Measurements from ENCODE around the gene PRLHR. TPM values are rescaled to one million over a fixed set of nuclear protein-coding genes. Genes with fewer than 3 reads are reported as not detected.
A peak's percentile ranks its signal among the peaks of the same experiment; 100 is the strongest.

PRLHR gene
- total and polyA plus RNA-seq, 7 experiments from 2014 or later = not detected

GRCh38 chr10:118562851-118563250, 32.6 kb downstream of the PRLHR start:
- Mint-ChIP-seq H3K36me3 (peaks cover 0 to 14% (median 0%) of the 10 kb centered on the region in 5 donors), H3K4me3 (no peak overlapping the region), H3K9me3 (peaks cover 0 to 21% (median 6%) of the 10 kb centered on the region in 11 donors), H3K27ac (no peak overlapping the region), H3K27me3 (peaks cover 15 to 28% (median 17%) of the 10 kb centered on the region in 5 donors), H3K4me1 (peaks cover 0 to 5% (median 0%) of the 10 kb centered on the region in 7 donors)
- H3K27me3 ChIP-seq (ENCODE audit: control insufficient read depth in 2 of 2, insufficient read depth in 2 of 2, low read length in 2 of 2) = no peaks in the 10 kb centered on the region
- H3K9me3 ChIP-seq (ENCODE audit: control insufficient read depth in 2 of 3, low read length in 3 of 3) = no peaks in the 10 kb centered on the region
- H3K4me1 ChIP-seq (ENCODE audit: control insufficient read depth in 2 of 2, insufficient read depth in 2 of 2, low read length in 2 of 2) = no peaks in the 10 kb centered on the region
- H3K36me3 ChIP-seq (ENCODE audit: control insufficient read depth in 2 of 3, insufficient read depth in 3 of 3, low read length in 3 of 3) = peaks cover 0 to 4% (median 0%) of the 10 kb centered on the region in 3 experiments
- intact Hi-C loops (cut with micrococcal nuclease) = no loop called here
- no peak overlapping the region for H3K27ac ChIP-seq (ENCODE audit: low read depth, low read length)
- no peak overlapping the region for H3K4me3 ChIP-seq (ENCODE audit: low read length)
- DNase-seq (no peak), ATAC-seq (peak; percentile 65)
- POLR2A ChIA-PET = no interaction called here
- CTCF ChIA-PET = no interaction called here

GRCh38 chr10:118557946-118558345, 37.5 kb downstream of the PRLHR start:
- peaks cover 0 to 4% (median 0%) of the 10 kb centered on the region in 3 experiments for H3K36me3 ChIP-seq (ENCODE audit: control insufficient read depth in 2 of 3, insufficient read depth in 3 of 3, low read length in 3 of 3)
- no peaks in the 10 kb centered on the region for H3K4me1 ChIP-seq (ENCODE audit: control insufficient read depth in 2 of 2, insufficient read depth in 2 of 2, low read length in 2 of 2)
- no peak for DNase-seq
- H3K4me3 Mint-ChIP-seq = no peak overlapping the region
- H3K27me3 ChIP-seq (ENCODE audit: control insufficient read depth in 2 of 2, insufficient read depth in 2 of 2, low read length in 2 of 2) = no peaks in the 10 kb centered on the region
- H3K27ac ChIP-seq (ENCODE audit: low read depth, low read length) = no peak overlapping the region
- H3K9me3 Mint-ChIP-seq = peaks cover 0 to 34% (median 12%) of the 10 kb centered on the region in 11 donors
- H3K4me3 ChIP-seq (ENCODE audit: low read length) = no peak overlapping the region
- peaks cover 0 to 14% (median 4%) of the 10 kb centered on the region in 5 donors for H3K36me3 Mint-ChIP-seq
- ATAC-seq = no peak
- CTCF ChIA-PET = no interaction called here
- no peaks in the 10 kb centered on the region for H3K9me3 ChIP-seq (ENCODE audit: control insufficient read depth in 2 of 3, low read length in 3 of 3)
- H3K27me3 Mint-ChIP-seq = peaks cover 45 to 58% (median 52%) of the 10 kb centered on the region in 5 donors
- H3K27ac Mint-ChIP-seq = no peak overlapping the region
- no peaks in the 10 kb centered on the region for H3K4me1 Mint-ChIP-seq
- intact Hi-C loops (cut with micrococcal nuclease) = no loop called here
- POLR2A ChIA-PET = no interaction called here

GRCh38 chr10:118551535-118552100, 43.8 kb downstream of the PRLHR start:
- Histone ChIP-seq H3K36me3 (ENCODE audit: control insufficient read depth in 2 of 3, insufficient read depth in 3 of 3, low read length in 3 of 3) (no peaks in the 10 kb centered on the region), H3K4me3 (ENCODE audit: low read length) (no peak overlapping the region), H3K9me3 (ENCODE audit: control insufficient read depth in 2 of 3, low read length in 3 of 3) (no peaks in the 10 kb centered on the region), H3K27me3 (ENCODE audit: control insufficient read depth in 2 of 2, insufficient read depth in 2 of 2, low read length in 2 of 2) (no peaks in the 10 kb centered on the region), H3K27ac (ENCODE audit: low read depth, low read length) (no peak overlapping the region), H3K4me1 (ENCODE audit: control insufficient read depth in 2 of 2, insufficient read depth in 2 of 2, low read length in 2 of 2) (no peaks in the 10 kb centered on the region)
- ATAC-seq = no peak
- intact Hi-C loops (cut with micrococcal nuclease) = no loop called here
- no peak overlapping the region for H3K4me3 Mint-ChIP-seq
- ChIA-PET CTCF (no interaction called here), POLR2A (no interaction called here)
- peaks cover 39 to 57% (median 55%) of the 10 kb centered on the region in 5 donors for H3K27me3 Mint-ChIP-seq
- peaks cover 0 to 12% (median 6%) of the 10 kb centered on the region in 11 donors for H3K9me3 Mint-ChIP-seq
- DNase-seq = no peak
- H3K36me3 Mint-ChIP-seq = peaks cover 0 to 6% (median 3%) of the 10 kb centered on the region in 5 donors
- no peaks in the 10 kb centered on the region for H3K4me1 Mint-ChIP-seq
- H3K27ac Mint-ChIP-seq = peak overlapping the region in 1 of 9 donors; percentile 27

- DNase-seq (no peak), ATAC-seq (no peak)
- peaks cover 0 to 3% (median 0%) of the 10 kb centered on the region in 7 donors for H3K4me1 Mint-ChIP-seq
- no peaks in the 10 kb centered on the region for H3K9me3 Mint-ChIP-seq
- POLR2A ChIA-PET = no interaction called here
- Histone ChIP-seq H3K36me3 (ENCODE audit: control insufficient read depth in 2 of 3, insufficient read depth in 3 of 3, low read length in 3 of 3) (no peaks in the 10 kb centered on the region), H3K27ac (ENCODE audit: low read depth, low read length) (no peak overlapping the region), H3K4me3 (ENCODE audit: low read length) (no peak overlapping the region), H3K27me3 (ENCODE audit: control insufficient read depth in 2 of 2, insufficient read depth in 2 of 2, low read length in 2 of 2) (peaks cover 0 to 5% of the 10 kb centered on the region in 2 donors), H3K4me1 (ENCODE audit: control insufficient read depth in 2 of 2, insufficient read depth in 2 of 2, low read length in 2 of 2) (no peaks in the 10 kb centered on the region), H3K9me3 (ENCODE audit: control insufficient read depth in 2 of 3, low read length in 3 of 3) (no peaks in the 10 kb centered on the region)
- peaks cover 0 to 3% (median 0%) of the 10 kb centered on the region in 5 donors for H3K36me3 Mint-ChIP-seq
- CTCF ChIA-PET = no interaction called here
- peaks cover 25 to 53% (median 40%) of the 10 kb centered on the region in 5 donors for H3K27me3 Mint-ChIP-seq
- intact Hi-C loops (cut with micrococcal nuclease) = loop anchor here in 1 of 2 donors (10.0 kb wide), 1 partner anchor 202 kb away; the partner anchor contains the start of gene FAM204A
- no peak overlapping the region for H3K4me3 Mint-ChIP-seq
- H3K27ac Mint-ChIP-seq = no peak overlapping the region
Measured at GRCh38 chr10:118547282-118547681, 48.2 kb downstream of the PRLHR start.

- Mint-ChIP-seq H3K27ac (no peak overlapping the region), H3K4me3 (no peak overlapping the region), H3K9me3 (no peaks in the 10 kb centered on the region), H3K27me3 (peaks cover 27 to 52% (median 41%) of the 10 kb centered on the region in 5 donors), H3K36me3 (peaks cover 0 to 3% (median 0%) of the 10 kb centered on the region in 5 donors), H3K4me1 (peaks cover 0 to 3% (median 0%) of the 10 kb centered on the region in 7 donors)
- H3K27me3 ChIP-seq (ENCODE audit: control insufficient read depth in 2 of 2, insufficient read depth in 2 of 2, low read length in 2 of 2) = peaks cover 0 to 5% of the 10 kb centered on the region in 2 donors
- H3K36me3 ChIP-seq (ENCODE audit: control insufficient read depth in 2 of 3, insufficient read depth in 3 of 3, low read length in 3 of 3) = no peaks in the 10 kb centered on the region
- ATAC-seq = no peak
- H3K4me1 ChIP-seq (ENCODE audit: control insufficient read depth in 2 of 2, insufficient read depth in 2 of 2, low read length in 2 of 2) = no peaks in the 10 kb centered on the region
- no peak overlapping the region for H3K27ac ChIP-seq (ENCODE audit: low read depth, low read length)
- ChIA-PET CTCF (interaction anchor here (0.6 kb wide), 1 partner anchor 102 kb away, joined by 7 read pairs; no protein-coding TSS in a partner anchor), POLR2A (no interaction called here)
- no peak for DNase-seq
- no peaks in the 10 kb centered on the region for H3K9me3 ChIP-seq (ENCODE audit: control insufficient read depth in 2 of 3, low read length in 3 of 3)
- intact Hi-C loops (cut with micrococcal nuclease) = loop anchor here in 1 of 2 donors (10.0 kb wide), 1 partner anchor 202 kb away; the partner anchor contains the start of gene FAM204A
- H3K4me3 ChIP-seq (ENCODE audit: low read length) = no peak overlapping the region
Measured at GRCh38 chr10:118546479-118546878, 49.0 kb downstream of the PRLHR start.

GRCh38 chr10:118545381-118545780, 50.1 kb downstream of the PRLHR start:
- H3K4me3 ChIP-seq (ENCODE audit: low read length) = no peak overlapping the region
- H3K4me1 Mint-ChIP-seq = peaks cover 0 to 3% (median 0%) of the 10 kb centered on the region in 7 donors
- no peaks in the 10 kb centered on the region for H3K9me3 ChIP-seq (ENCODE audit: control insufficient read depth in 2 of 3, low read length in 3 of 3)
- no peak for ATAC-seq
- H3K9me3 Mint-ChIP-seq = no peaks in the 10 kb centered on the region
- no peak overlapping the region for H3K27ac ChIP-seq (ENCODE audit: low read depth, low read length)
- peaks cover 0 to 5% of the 10 kb centered on the region in 2 donors for H3K27me3 ChIP-seq (ENCODE audit: control insufficient read depth in 2 of 2, insufficient read depth in 2 of 2, low read length in 2 of 2)
- no peaks in the 10 kb centered on the region for H3K36me3 ChIP-seq (ENCODE audit: control insufficient read depth in 2 of 3, insufficient read depth in 3 of 3, low read length in 3 of 3)
- H3K4me3 Mint-ChIP-seq = no peak overlapping the region
- DNase-seq = no peak
- CTCF ChIA-PET = no interaction called here
- no peaks in the 10 kb centered on the region for H3K4me1 ChIP-seq (ENCODE audit: control insufficient read depth in 2 of 2, insufficient read depth in 2 of 2, low read length in 2 of 2)
- peaks cover 0 to 3% (median 0%) of the 10 kb centered on the region in 5 donors for H3K36me3 Mint-ChIP-seq
- peaks cover 23 to 55% (median 41%) of the 10 kb centered on the region in 5 donors for H3K27me3 Mint-ChIP-seq
- POLR2A ChIA-PET = no interaction called here
- intact Hi-C loops (cut with micrococcal nuclease) = loop anchor here in 1 of 2 donors (2.0 to 10.0 kb wide), 2 partner anchors 87 to 201 kb away; partner anchors contain the start of gene FAM204A
- no peak overlapping the region for H3K27ac Mint-ChIP-seq
